Measurements from ENCODE around the gene C11orf98. TPM values are rescaled to one million over a fixed set of nuclear protein-coding genes. Genes with fewer than 3 reads are reported as not detected.

The C11orf98 gene
- total and polyA plus RNA-seq, 2 donors (not counting 1 experiment from before 2014, with no cell fraction given) = 33.4 to 38.2 TPM

GRCh38 chr11:62712276-62712812 is 47.3 kb upstream of the C11orf98 start:
- Histone ChIP-seq H3K4me3 (replicated peaks in 1 of 4; ENCODE audit: control extremely low read depth in 1 of 4, insufficient read depth in 1 of 4, low read depth in 3 of 4, low read length in 4 of 4) (no peak overlapping the region), H3K27me3 (ENCODE audit: control insufficient read depth, insufficient read depth, low read length) (no peaks in the 10 kb centered on the region), H3K9ac (ENCODE audit: insufficient read depth, low read length) (no peak overlapping the region), H3K79me2 (ENCODE audit: control insufficient read depth, insufficient read depth, low read length) (peaks cover 20% of the 10 kb centered on the region), H3K27ac (ENCODE audit: insufficient read depth, low read length) (no peak overlapping the region), H3K4me2 (ENCODE audit: extremely low read depth, insufficient read depth, low read length) (no peak overlapping the region), H2AFZ (ENCODE audit: low read length) (no peak overlapping the region), H4K20me1 (ENCODE audit: control insufficient read depth, extremely low read depth, insufficient read depth, low read length) (no peaks in the 10 kb centered on the region), H3K36me3 (ENCODE audit: control insufficient read depth, insufficient read depth, low read length) (peaks cover 27% of the 10 kb centered on the region), H3K9me3 (ENCODE audit: control insufficient read depth, insufficient read depth, low read depth, low read length) (no peaks in the 10 kb centered on the region), H3K4me1 (ENCODE audit: control insufficient read depth, extremely low read depth, insufficient read depth, low read length) (peaks cover 12% of the 10 kb centered on the region)
- TF ChIP-seq CTCF (conservative IDR thresholded peaks at IDR 0.05 in 1 of 2, IDR thresholded peaks at IDR 0.05 in 1 of 2; ENCODE audit: low read depth in 1 of 2, low read length in 2 of 2) (no peak), EZH2 (IDR thresholded peaks at IDR 0.05; ENCODE audit: low read length, missing control alignments) (no peak)
- DNase-seq (ENCODE audit: low read depth in 2 of 2) = no peak

- H3K79me2 ChIP-seq (ENCODE audit: control insufficient read depth, insufficient read depth, low read length) = peaks cover 6% of the 10 kb centered on the region
- H3K36me3 ChIP-seq (ENCODE audit: control insufficient read depth, insufficient read depth, low read length) = peaks cover 20% of the 10 kb centered on the region
- DNase-seq (ENCODE audit: low read depth in 2 of 2) = peak in 1 of 2 donors; percentile 55
- peak overlapping the region; percentile 59 for H3K9ac ChIP-seq (ENCODE audit: insufficient read depth, low read length)
- TF ChIP-seq CTCF (conservative IDR thresholded peaks at IDR 0.05 in 1 of 2, IDR thresholded peaks at IDR 0.05 in 1 of 2; ENCODE audit: low read depth in 1 of 2, low read length in 2 of 2) (no peak), EZH2 (IDR thresholded peaks at IDR 0.05; ENCODE audit: low read length, missing control alignments) (no peak)
- peak overlapping the region; percentile 86 for H3K4me2 ChIP-seq (ENCODE audit: extremely low read depth, insufficient read depth, low read length)
- no peaks in the 10 kb centered on the region for H4K20me1 ChIP-seq (ENCODE audit: control insufficient read depth, extremely low read depth, insufficient read depth, low read length)
- H3K27me3 ChIP-seq (ENCODE audit: control insufficient read depth, insufficient read depth, low read length) = no peaks in the 10 kb centered on the region
- peak overlapping the region; percentile 83 for H2AFZ ChIP-seq (ENCODE audit: low read length)
- peaks cover 26% of the 10 kb centered on the region for H3K4me1 ChIP-seq (ENCODE audit: control insufficient read depth, extremely low read depth, insufficient read depth, low read length)
- no peaks in the 10 kb centered on the region for H3K9me3 ChIP-seq (ENCODE audit: control insufficient read depth, insufficient read depth, low read depth, low read length)
- H3K4me3 ChIP-seq (replicated peaks in 1 of 4; ENCODE audit: control extremely low read depth in 1 of 4, insufficient read depth in 1 of 4, low read depth in 3 of 4, low read length in 4 of 4) = peak overlapping the region; percentile 25 to 66 (median 41)
- peak overlapping the region; percentile 93 for H3K27ac ChIP-seq (ENCODE audit: insufficient read depth, low read length)
Measured at GRCh38 chr11:62710001-62710345, 45.0 kb upstream of the C11orf98 start.

GRCh38 chr11:62709247-62710000 is 44.4 kb upstream of the C11orf98 start:
- Histone ChIP-seq H3K9ac (ENCODE audit: insufficient read depth, low read length) (peak overlapping the region; percentile 59), H4K20me1 (ENCODE audit: control insufficient read depth, extremely low read depth, insufficient read depth, low read length) (no peaks in the 10 kb centered on the region), H3K27me3 (ENCODE audit: control insufficient read depth, insufficient read depth, low read length) (no peaks in the 10 kb centered on the region), H3K79me2 (ENCODE audit: control insufficient read depth, insufficient read depth, low read length) (peaks cover 3% of the 10 kb centered on the region), H3K36me3 (ENCODE audit: control insufficient read depth, insufficient read depth, low read length) (peaks cover 17% of the 10 kb centered on the region), H2AFZ (ENCODE audit: low read length) (peak overlapping the region; percentile 83), H3K9me3 (ENCODE audit: control insufficient read depth, insufficient read depth, low read depth, low read length) (no peaks in the 10 kb centered on the region), H3K4me1 (ENCODE audit: control insufficient read depth, extremely low read depth, insufficient read depth, low read length) (peaks cover 26% of the 10 kb centered on the region), H3K4me3 (replicated peaks in 1 of 4; ENCODE audit: control extremely low read depth in 1 of 4, insufficient read depth in 1 of 4, low read depth in 3 of 4, low read length in 4 of 4) (peak overlapping the region; percentile 25 to 66 (median 48)), H3K4me2 (ENCODE audit: extremely low read depth, insufficient read depth, low read length) (peak overlapping the region; percentile 95), H3K27ac (ENCODE audit: insufficient read depth, low read length) (peak overlapping the region; percentile 93)
- TF ChIP-seq EZH2 (IDR thresholded peaks at IDR 0.05; ENCODE audit: low read length, missing control alignments) = no peak
- no peak for TF ChIP-seq CTCF (conservative IDR thresholded peaks at IDR 0.05 in 1 of 2, IDR thresholded peaks at IDR 0.05 in 1 of 2; ENCODE audit: low read depth in 1 of 2, low read length in 2 of 2)
- DNase-seq (ENCODE audit: low read depth in 2 of 2) = peak; percentile 97 to 98
